OCI-LY1 (cell line): ENCODE measurements around the gene TENM4.

Experiments used
- H2AFZ ChIP-seq: fragments of 200-600 bp; sonication (generic), shearing (Covaris generic); 2 replicates; pipeline ENCODE4 v1.6.0; 2014; ENCODE audit warnings: antibody characterized with exemption, mild to moderate bottlenecking, low read length
- H3F3A ChIP-seq: fragments of 200-600 bp; sonication (generic), shearing (Covaris generic); 2 replicates; pipeline ENCODE4 v1.6.0; 2014; ENCODE audit warnings: mild to moderate bottlenecking, antibody characterized with exemption, low read length, moderate library complexity; ENCODE audit not compliant: insufficient read depth
- H3K27ac ChIP-seq: fragments of 200-600 bp; sonication (generic); 2 replicates; pipeline ENCODE4 v1.5.1; 2014; ENCODE audit warnings: low read length, mixed run types, mild to moderate bottlenecking, low read depth; ENCODE audit not compliant: poor library complexity, severe bottlenecking
- H3K27me3 ChIP-seq: fragments of 200-600 bp; sonication (generic); 2 replicates; pipeline ENCODE4 v1.6.0; 2014; ENCODE audit warnings: antibody characterized with exemption, mild to moderate bottlenecking, low read length, moderate library complexity; ENCODE audit not compliant: insufficient read depth
- H3K36me3 ChIP-seq: fragments of 200-600 bp; sonication (generic); 2 replicates; pipeline ENCODE4 v1.6.1; 2014; ENCODE audit warnings: mild to moderate bottlenecking, antibody characterized with exemption, low read length, moderate library complexity, mixed read lengths; ENCODE audit not compliant: insufficient read depth
- H3K4me1 ChIP-seq: fragments of 200-600 bp; sonication (generic); 2 replicates; pipeline ENCODE4 v1.5.1; 2014; ENCODE audit warnings: mild to moderate bottlenecking, low read length, moderate library complexity; ENCODE audit not compliant: insufficient read depth, severe bottlenecking
- H3K4me2 ChIP-seq: fragments of 200-600 bp; sonication (generic), shearing (Covaris generic); 2 replicates; pipeline ENCODE4 v1.6.1; 2014; ENCODE audit warnings: low read length
- H3K4me3 ChIP-seq: fragments of 200-600 bp; sonication (generic); 2 replicates; pipeline ENCODE4 v1.5.1; 2014; ENCODE audit warnings: low read length, low read depth, mild to moderate bottlenecking, mixed read lengths; ENCODE audit not compliant: poor library complexity, severe bottlenecking
- H3K79me2 ChIP-seq: fragments of 200-600 bp; shearing (Covaris generic); 2 replicates; pipeline ENCODE4 v1.6.1; 2016; ENCODE audit warnings: mixed run types, low read length, mixed read lengths; ENCODE audit not compliant: insufficient read depth
- H3K9ac ChIP-seq: fragments of 200-600 bp; sonication (generic), shearing (Covaris generic); 2 replicates; pipeline ENCODE4 v1.6.1; 2014; ENCODE audit warnings: mild to moderate bottlenecking, low read length, mixed read lengths
- H3K9me2 ChIP-seq: fragments of 200-600 bp; sonication (generic), shearing (Covaris generic); 2 replicates; pipeline ENCODE4 v1.6.1; 2014; ENCODE audit warnings: low read depth, mild to moderate bottlenecking, low read length, mixed read lengths
- H3K9me3 ChIP-seq: fragments of 200-600 bp; shearing (Covaris generic); 2 replicates; pipeline ENCODE4 v1.6.1; 2014; ENCODE audit warnings: low read length, mixed read lengths
- H4K20me1 ChIP-seq: fragments of 200-600 bp; sonication (generic), shearing (Covaris generic); 2 replicates; pipeline ENCODE4 v1.6.0; 2016; ENCODE audit warnings: mild to moderate bottlenecking, low read length; ENCODE audit not compliant: insufficient read depth
- EZH2 ChIP-seq: fragments of 200-600 bp; sonication (generic), shearing (Covaris generic); IDR thresholded peaks from 2 replicates; pipeline ENCODE4 v1.8.0; 2017; ENCODE audit warnings: borderline replicate concordance, mixed run types, mild to moderate bottlenecking, antibody characterized with exemption, low read length, moderate library complexity, mixed read lengths
- TF ChIP-seq, protein P1 (sequence below): fragments of 200-600 bp; sonication (generic), shearing (Covaris generic); IDR thresholded peaks from 2 replicates; pipeline ENCODE4 v1.5.1; 2017; ENCODE audit warnings: mild to moderate bottlenecking, antibody characterized with exemption, low read length, moderate library complexity, mixed read lengths

TENM4 gene

DNA sequence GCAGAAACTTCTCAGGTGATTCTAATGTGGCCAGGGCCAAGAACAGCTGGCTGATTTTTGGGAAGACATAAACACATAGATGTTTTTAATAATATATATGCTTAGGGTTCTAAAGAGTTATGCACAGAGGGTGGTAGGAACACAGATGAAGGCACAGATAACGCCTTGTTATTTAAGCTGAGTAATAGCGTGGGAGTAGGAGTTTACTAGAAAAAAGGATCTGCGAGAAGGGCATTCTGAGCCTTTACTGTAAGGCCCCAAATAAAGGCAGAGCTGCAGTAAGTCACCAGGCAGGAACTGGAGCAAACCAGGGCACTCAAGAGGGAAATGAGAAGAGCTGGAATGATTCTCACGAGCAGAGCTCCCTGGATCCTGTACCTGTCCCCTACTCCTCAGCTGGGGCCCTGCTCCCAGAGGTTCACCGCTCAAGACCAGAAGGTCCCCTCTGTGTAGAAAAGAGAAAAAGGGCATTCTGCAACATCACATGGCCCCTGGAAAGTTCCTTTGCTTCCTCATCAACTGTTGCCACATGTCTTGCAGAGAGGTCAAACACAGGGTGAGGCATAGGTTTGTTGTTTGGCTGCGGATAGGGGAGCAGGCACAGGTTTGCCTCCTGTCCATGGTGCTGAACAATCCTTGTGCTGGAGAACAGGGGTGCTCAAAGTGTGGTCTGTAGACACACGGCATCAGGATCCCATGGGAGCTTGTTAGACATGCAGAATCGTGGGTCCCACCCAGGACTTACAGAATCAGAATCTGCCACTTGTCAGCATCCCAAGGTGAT, 125.7 kb downstream of the TENM4 start:
- no peaks in the 10 kb centered on the region for H4K20me1 ChIP-seq
- no peaks in the 10 kb centered on the region for H3K4me1 ChIP-seq
- H3K9me3 ChIP-seq: no peaks in the 10 kb centered on the region
- H2AFZ ChIP-seq: no peak overlapping the region
- no peak overlapping the region for H3K27ac ChIP-seq
- H3K9ac ChIP-seq: no peak overlapping the region
- no peaks in the 10 kb centered on the region for H3K79me2 ChIP-seq
- no peak overlapping the region for H3K4me2 ChIP-seq
- H3F3A ChIP-seq: no peaks in the 10 kb centered on the region
- H3K4me3 ChIP-seq: no peak overlapping the region
- TF ChIP-seq, protein P1, sequence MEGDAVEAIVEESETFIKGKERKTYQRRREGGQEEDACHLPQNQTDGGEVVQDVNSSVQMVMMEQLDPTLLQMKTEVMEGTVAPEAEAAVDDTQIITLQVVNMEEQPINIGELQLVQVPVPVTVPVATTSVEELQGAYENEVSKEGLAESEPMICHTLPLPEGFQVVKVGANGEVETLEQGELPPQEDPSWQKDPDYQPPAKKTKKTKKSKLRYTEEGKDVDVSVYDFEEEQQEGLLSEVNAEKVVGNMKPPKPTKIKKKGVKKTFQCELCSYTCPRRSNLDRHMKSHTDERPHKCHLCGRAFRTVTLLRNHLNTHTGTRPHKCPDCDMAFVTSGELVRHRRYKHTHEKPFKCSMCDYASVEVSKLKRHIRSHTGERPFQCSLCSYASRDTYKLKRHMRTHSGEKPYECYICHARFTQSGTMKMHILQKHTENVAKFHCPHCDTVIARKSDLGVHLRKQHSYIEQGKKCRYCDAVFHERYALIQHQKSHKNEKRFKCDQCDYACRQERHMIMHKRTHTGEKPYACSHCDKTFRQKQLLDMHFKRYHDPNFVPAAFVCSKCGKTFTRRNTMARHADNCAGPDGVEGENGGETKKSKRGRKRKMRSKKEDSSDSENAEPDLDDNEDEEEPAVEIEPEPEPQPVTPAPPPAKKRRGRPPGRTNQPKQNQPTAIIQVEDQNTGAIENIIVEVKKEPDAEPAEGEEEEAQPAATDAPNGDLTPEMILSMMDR: no peak
- no peak for TF ChIP-seq EZH2
- no peaks in the 10 kb centered on the region for H3K27me3 ChIP-seq
- H3K9me2 ChIP-seq: no peaks in the 10 kb centered on the region
- no peaks in the 10 kb centered on the region for H3K36me3 ChIP-seq

DNA sequence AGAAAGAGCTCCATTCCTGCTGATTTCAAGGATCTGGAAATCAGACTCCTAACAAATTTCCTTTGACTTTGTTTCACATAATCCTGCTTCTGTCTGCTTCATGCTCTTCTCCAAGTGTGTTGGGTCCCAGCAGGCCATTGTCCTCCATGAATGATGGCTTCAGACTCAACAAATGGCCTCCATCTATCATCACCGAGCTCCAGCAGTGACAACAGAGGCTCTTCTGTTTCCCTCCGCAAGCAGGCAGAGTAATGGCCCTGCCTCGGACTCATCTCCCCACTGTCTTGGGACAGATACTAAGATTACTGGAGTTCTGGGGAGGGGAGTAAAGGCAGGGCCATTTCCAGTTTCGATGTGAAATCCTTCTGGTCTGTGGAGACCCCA, 127.3 kb downstream of the TENM4 start:
- H3K36me3 ChIP-seq: no peaks in the 10 kb centered on the region
- no peaks in the 10 kb centered on the region for H3K4me1 ChIP-seq
- no peaks in the 10 kb centered on the region for H3F3A ChIP-seq
- H3K79me2 ChIP-seq: no peaks in the 10 kb centered on the region
- no peak overlapping the region for H3K4me3 ChIP-seq
- H2AFZ ChIP-seq: no peak overlapping the region
- TF ChIP-seq EZH2: no peak
- TF ChIP-seq, protein P1: no peak
- H4K20me1 ChIP-seq: no peaks in the 10 kb centered on the region
- H3K9ac ChIP-seq: no peak overlapping the region
- no peaks in the 10 kb centered on the region for H3K27me3 ChIP-seq
- H3K9me3 ChIP-seq: no peaks in the 10 kb centered on the region
- no peak overlapping the region for H3K27ac ChIP-seq
- no peak overlapping the region for H3K4me2 ChIP-seq
- no peaks in the 10 kb centered on the region for H3K9me2 ChIP-seq

DNA sequence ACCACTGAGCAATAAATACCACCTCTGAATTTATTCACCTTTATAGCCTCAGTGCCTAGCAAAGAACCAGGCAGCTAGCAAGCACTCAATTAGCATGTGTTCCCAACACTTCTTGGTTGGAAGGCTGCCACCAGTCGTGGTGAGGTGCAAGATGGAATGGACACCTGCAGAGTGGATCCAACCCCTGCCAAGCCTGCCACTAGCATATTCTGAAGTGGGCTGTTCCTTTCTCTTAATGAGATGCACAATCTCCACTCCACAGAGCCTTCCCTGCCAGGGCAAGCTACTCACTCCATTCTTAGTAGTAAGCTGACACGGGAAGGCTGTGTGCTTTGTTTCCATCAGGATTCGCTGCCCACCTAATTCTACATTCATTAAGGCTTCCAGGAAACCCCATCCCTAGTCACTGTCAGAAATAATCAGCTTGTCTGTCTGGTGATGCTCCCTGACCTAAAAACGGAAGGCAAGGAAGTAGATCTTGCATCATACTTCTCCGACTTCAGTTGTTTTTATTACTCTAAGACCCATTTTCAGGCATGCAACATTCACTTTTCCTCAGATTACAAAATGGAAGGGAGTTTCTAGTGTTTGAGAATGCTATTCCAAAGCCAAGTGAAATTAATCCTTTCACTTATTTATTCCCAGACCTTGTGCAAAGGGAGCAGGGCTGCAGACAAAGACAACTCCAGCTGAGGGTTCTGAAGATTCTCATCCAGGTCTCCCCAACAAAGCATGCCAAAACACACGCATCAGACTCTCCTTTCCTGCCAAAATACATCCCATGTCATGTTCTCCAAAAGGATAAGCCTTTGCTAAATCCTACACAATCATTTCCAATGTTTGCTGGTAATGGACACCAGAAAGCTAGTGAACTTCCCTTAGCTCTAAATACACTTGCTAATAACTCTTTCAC, 128.0 kb downstream of the TENM4 start:
- no peak for TF ChIP-seq EZH2
- TF ChIP-seq, protein P1: no peak
- Histone ChIP-seq H3K9ac (no peak overlapping the region), H2AFZ (no peak overlapping the region), H3K79me2 (no peaks in the 10 kb centered on the region), H3K27me3 (no peaks in the 10 kb centered on the region), H3F3A (no peaks in the 10 kb centered on the region), H3K9me2 (no peaks in the 10 kb centered on the region), H3K4me3 (no peak overlapping the region), H3K9me3 (no peaks in the 10 kb centered on the region), H3K4me2 (no peak overlapping the region), H3K4me1 (no peaks in the 10 kb centered on the region), H3K27ac (no peak overlapping the region), H4K20me1 (no peaks in the 10 kb centered on the region), H3K36me3 (no peaks in the 10 kb centered on the region)
